Mucosa of gallbladder (tissue), 1 donor: ENCODE data around the gene GFPT1. TPM values are rescaled to one million over a fixed set of nuclear protein-coding genes. Genes with fewer than 3 reads are reported as not detected.

ENCODE experiments used
- DNase-seq: peaks from one replicate; pipeline ENCODE4 v3.0.0-alpha.2; 2020; ENCODE audit warnings: low spot score
- total RNA-seq: library from RNA; stranded (reverse); gene quantifications from one replicate; pipeline ENCODE4 v1.2.1, GENCODE V29; 2021
- donor health status: DM: no; HTN: no; CAD: no.

GFPT1 gene
- total RNA-seq, 1 donor from 2014 or later = 108 TPM

DNA sequence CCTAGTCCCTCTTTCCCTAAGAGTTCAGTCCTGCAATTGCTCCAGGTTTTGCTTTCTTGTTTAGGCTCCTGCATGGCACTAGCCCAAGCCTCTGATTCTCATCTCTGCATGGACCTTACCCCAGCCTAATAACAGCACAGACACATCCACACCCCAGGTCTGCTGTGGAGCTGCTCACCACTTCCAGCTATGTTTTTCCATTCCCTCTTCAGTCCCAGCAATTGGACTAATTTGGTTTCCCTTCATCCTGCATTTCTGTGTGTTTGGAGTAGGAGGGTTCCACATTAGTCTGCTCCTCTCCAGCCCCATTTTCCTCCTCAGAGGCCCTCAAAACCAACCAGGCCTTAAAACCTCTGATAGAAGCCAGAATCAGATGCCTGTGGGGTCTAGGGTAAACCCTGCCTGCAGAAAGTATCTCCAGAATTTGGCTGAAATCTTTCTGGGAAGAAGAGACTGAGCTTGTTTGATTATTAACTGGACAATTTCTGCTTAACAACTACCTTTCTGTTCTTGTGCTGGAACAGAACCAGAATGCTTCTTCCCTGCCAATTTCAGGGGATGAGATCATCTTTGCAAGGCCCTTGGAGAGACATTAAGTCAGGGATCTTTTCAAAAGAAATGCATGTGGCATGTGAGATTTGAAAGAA, 95.9 kb downstream of the GFPT1 start:
- no peak for DNase-seq

GRCh38 chr2:69288429-69288828, 98.6 kb downstream of the GFPT1 start:
- DNase-seq = no peak

GRCh38 chr2:69287544-69287943, 99.5 kb downstream of the GFPT1 start:
- no peak for DNase-seq

DNA sequence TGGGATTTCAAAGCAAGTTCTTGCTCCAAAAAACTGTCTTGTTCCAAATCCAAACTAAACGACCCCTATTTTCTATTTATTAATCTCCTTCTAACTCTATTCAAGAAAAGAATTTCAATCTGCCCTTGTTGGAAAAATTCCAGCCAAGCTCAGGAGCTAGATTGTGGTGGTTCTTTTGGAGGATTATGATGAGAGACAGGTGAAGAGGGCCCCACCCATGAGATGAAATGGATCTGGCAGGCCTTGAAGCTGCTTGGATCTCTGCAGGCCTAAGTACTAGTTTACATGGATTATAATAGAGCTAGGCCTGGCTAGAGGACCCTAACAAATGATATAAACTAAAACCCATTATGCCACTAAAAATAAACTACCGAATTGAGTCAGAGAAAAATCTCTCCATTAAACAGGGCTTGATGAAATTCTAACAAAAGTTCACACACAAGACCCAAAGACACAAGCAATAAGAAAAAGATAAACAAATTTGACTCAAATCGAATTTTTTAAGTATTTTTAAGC, 101.6 kb downstream of the GFPT1 start:
- no peak for DNase-seq

- no peak for DNase-seq
Observed at GRCh38 chr2:69280796-69281412, 106.1 kb downstream of the GFPT1 start.

GRCh38 chr2:69279931-69280681, 106.9 kb downstream of the GFPT1 start:
- DNase-seq = peak; percentile 19

GRCh38 chr2:69279211-69279610, 107.8 kb downstream of the GFPT1 start:
- no peak for DNase-seq

- DNase-seq = no peak
Observed at GRCh38 chr2:69278366-69278765, 108.7 kb downstream of the GFPT1 start.

DNA sequence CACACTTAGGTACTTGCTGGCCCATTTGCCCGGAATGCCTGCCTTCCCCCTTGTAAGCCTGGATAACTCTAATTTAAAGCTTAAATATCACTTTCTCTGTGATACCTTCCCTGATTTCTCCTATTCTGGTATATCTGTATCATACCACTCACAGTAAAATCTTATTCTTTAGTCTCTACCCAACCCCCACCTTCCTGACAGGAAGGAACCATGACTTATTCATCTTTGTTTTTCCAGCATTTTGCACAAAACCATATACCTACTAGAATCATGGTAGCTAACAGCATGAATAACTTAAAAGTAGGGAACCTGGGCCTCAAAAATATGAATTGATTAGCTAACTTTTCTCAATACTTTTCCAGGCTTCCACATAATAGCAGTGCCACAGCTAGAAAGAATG, 111.5 kb downstream of the GFPT1 start:
- DNase-seq = no peak

DNA sequence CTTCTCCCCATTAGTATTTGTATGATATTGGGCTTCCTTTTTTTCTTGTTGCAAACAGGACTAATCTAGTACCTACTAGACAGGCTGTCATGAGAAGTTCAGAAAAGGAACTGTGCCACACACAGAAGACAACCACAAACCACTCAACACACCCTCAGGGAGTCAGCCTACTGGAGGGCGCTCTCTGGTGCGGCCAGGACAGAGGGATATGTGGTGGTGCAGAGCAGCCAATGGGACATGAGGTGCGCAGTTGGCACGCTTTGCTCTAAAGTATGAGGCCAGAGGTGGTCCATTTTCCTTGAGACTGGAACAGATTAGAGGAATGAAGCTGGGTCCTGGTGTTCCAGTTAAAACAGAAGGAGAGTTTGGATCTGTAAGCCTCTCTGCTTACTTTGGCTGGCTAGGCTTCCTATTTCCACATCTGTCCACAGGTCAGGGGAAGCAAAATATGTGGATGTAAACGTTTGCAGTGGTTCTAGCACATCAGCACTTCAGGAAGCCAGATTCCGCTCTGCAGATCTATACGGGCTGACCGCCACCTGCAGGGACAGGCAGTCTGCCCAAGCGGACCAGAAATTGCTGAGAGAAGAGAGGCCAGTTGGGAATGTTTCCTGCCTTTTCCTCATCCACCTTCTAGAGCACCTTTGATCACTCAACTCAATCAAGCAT, 114.1 kb downstream of the GFPT1 start:
- no peak for DNase-seq

DNA sequence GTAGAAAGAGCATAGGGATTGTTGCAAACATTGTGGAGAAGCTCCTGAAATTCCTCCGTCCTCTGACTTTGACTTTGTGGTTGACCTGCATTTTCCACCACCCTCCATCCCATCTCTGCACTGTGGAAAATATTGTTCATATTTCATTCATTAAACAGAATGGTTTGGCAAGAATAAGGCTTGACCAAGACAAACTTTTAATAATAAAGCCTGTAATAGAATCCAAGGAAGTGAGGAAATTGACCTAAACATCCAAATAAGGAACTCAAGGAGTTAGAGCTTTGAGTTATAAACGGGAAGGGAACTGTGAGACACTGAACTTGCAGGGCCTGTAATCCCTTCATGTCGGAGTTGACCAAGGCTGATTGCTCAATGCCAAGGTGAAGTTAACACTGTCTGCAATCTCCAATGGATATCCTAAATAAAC, 115.2 kb downstream of the GFPT1 start:
- no peak for DNase-seq

Other genes with a start within 250 kb of the GFPT1 start
- gene NFU1, start 50.2 kb upstream of the GFPT1 start, total RNA-seq = 37.6 TPM